Cardiac fibroblast (primary cell): ENCODE results near the gene DALRD3.
A peak's percentile ranks its signal among the peaks of the same experiment; 100 is the strongest.

Source experiments
- DNase-seq, 2 donors: peaks; one replicate each; pipeline versions ENCODE4 v3.0.0 to v3.0.0-alpha.2; 2010; ENCODE audit warnings: low read depth in 2 of 2
- H3K4me3 ChIP-seq, 2 donors: replicated peaks in 1 of 2; 1 replicate in 1 of 2; 2 replicates in 1 of 2; pipeline ENCODE4 v1.5.1; 2011; ENCODE audit warnings: low read depth in 2 of 2, low read length in 2 of 2, mild to moderate bottlenecking in 2 of 2, moderate library complexity in 1 of 2
- CTCF ChIP-seq: IDR thresholded peaks from one replicate; pipeline ENCODE4 v1.5.1; 2011; ENCODE audit warnings: low read depth, mild to moderate bottlenecking, low read length, inconsistent platforms

The DALRD3 gene

GRCh38 chr3:49034650-49035049 is 16.3 kb upstream of the DALRD3 start:
- no peak for DNase-seq
- no peak overlapping the region for H3K4me3 ChIP-seq

DNA sequence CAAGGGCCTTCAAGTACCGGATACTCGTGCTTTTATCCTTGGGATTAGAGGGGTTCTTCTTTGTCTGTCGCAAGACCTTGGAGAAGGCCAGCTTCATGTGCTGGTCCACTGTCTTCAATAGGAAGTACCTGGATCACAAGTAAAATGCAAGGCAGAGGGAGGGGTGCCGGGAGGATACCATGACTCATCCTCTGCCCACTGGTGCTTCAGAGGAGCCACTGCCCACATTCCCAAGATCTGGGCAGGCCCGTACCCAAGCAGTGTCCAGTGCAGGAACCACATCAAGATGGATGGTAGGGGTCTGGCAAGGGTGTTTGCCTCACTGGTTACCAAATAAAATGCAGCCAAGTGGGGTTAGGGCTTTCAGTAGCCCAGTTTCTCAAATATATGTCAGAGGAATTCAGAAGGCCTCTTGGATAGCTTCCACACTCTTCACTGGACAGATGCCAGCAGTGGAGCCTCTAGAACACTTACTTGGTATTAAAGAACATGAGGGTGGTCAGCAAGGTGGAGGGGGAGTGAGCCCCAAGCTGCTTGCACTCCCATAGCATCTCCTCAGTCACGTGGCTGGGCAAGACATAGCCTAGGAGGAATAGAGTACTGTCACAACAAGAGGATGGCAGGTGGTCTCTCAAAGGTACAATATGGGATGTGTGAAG is 14.4 kb upstream of the DALRD3 start:
- peak in 1 of 2 donors; percentile 51 for DNase-seq
- TF ChIP-seq CTCF, result no peak
- H3K4me3 ChIP-seq, result no peak overlapping the region

More at GRCh38 chr3:49034650-49035049, 16.3 kb upstream of the DALRD3 start:
- no peak for TF ChIP-seq CTCF

DNA sequence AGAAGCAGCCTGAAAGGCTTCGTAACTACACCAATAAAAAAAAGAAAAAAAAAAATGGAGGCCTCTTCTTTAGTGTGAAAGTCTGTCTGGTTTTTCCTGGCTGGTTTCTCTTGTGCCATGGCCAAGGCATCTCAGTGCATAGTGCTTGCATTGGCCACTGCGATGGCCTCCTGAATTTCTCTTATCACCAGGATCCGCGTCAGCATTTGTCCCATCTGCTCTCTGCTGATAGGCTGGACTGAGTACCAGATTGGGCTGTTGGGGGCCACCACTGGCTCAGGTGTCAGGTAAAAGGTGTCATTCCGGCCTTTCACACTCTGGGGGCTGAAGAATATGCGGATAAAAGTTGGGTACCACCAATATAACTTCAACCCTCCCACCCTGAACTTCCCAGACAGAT is 11.9 kb upstream of the DALRD3 start:
- no peak overlapping the region for H3K4me3 ChIP-seq
- no peak for DNase-seq
- TF ChIP-seq CTCF, result no peak

- no peak for TF ChIP-seq CTCF
- no peak for DNase-seq
- H3K4me3 ChIP-seq, result no peak overlapping the region
Measured at GRCh38 chr3:49029563-49029884, 11.1 kb upstream of the DALRD3 start.

DNA sequence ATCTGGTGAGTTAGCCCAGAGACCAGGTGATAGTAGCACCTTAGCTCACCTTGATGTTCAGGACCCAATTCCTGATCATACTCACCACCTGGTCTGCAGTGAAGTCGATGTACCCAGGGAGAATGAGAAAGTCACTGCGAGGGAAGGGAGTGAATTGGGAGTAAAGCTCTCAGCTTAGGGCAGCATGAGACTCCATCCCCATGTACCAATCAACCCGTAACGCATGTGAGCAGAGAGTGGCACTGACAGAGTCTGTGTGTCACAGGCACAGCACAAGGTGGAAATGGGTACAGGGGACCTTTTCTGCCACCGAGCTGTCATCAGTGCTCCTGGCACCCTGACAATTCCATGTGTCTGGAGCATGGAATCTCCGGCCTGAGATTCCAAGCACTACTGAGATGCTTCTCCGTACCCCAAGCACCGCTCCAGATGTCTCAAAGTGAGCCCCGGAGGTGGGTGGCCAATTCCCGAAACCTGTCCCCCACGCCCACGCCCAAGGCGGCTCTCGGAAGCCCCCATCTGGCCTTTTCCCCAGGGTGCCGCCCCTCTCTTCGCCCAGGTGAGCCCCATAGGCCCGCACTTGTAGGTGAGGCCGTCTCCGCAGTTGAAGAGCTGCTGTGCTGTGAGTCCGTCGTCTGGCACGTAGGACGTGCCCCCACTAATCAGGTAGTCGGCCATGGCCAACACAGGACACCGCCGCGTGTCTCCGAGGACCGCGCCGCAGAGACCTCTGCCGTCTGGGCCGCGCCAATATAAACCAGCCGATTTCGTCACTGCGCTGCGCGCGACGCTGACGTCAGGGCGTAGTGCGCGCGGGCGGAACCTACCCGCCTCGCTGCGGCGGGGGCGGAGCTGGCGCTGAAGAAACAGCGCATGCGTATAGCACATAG is 10.5 kb upstream of the DALRD3 start, which contains the start of gene IMPDH2:
IMPDH2 (minus strand) TSS at position 726 of the 890 bp plus-strand sequence; CDS start at position 678, 48 bp downstream.
- peak within 1 kb of the TSS; percentile 91 to 93 for H3K4me3 ChIP-seq
- DNase-seq, result peak; percentile 93 to 95
- TF ChIP-seq CTCF, result no peak

- no peak for DNase-seq
- TF ChIP-seq CTCF, result no peak
- peak overlapping the region; percentile 91 to 93 for H3K4me3 ChIP-seq
Measured at GRCh38 chr3:49028298-49028672, 9.9 kb upstream of the DALRD3 start.
